Mesodermal cell (in vitro differentiated cells): Measurements from ENCODE around the gene GSE1.
A peak's percentile ranks its signal among the peaks of the same experiment; 100 is the strongest.

Source experiments
- H3K27ac ChIP-seq: 2 replicates; pipeline ENCODE4 v1.7.0; 2013; ENCODE audit warnings: mild to moderate bottlenecking, low read depth, low read length, moderate library complexity; ENCODE audit not compliant: severe bottlenecking
- H3K36me3 ChIP-seq: 2 replicates; pipeline ENCODE4 v1.7.1; 2013; ENCODE audit warnings: mild to moderate bottlenecking, low read length, moderate library complexity; ENCODE audit not compliant: control insufficient read depth, insufficient read depth
- H3K4me1 ChIP-seq: one replicate; pipeline ENCODE4 v1.7.1; 2013; ENCODE audit warnings: mild to moderate bottlenecking, low read length; ENCODE audit not compliant: insufficient read depth, control insufficient read depth, poor library complexity, severe bottlenecking
- H3K4me3 ChIP-seq: 2 replicates; pipeline ENCODE4 v1.7.0; 2013; ENCODE audit warnings: low read length, control low read depth, mild to moderate bottlenecking; ENCODE audit not compliant: insufficient read depth, poor library complexity, severe bottlenecking; ENCODE audit errors: extremely low read depth
- H3K9me3 ChIP-seq: 2 replicates; pipeline ENCODE4 v1.7.1; 2013; ENCODE audit warnings: mild to moderate bottlenecking, low read length, moderate library complexity; ENCODE audit not compliant: control insufficient read depth
- WGBS, 2 experiments: methylation state at CpG; one replicate each; pipeline ENCODE4 v1.1.5; 2013; ENCODE audit warnings: missing lambda C conversion rate in 2 of 2; ENCODE audit not compliant: insufficient coverage in 2 of 2; 5-methylcytosine and 5-hydroxymethylcytosine counted together

Gene GSE1

DNA sequence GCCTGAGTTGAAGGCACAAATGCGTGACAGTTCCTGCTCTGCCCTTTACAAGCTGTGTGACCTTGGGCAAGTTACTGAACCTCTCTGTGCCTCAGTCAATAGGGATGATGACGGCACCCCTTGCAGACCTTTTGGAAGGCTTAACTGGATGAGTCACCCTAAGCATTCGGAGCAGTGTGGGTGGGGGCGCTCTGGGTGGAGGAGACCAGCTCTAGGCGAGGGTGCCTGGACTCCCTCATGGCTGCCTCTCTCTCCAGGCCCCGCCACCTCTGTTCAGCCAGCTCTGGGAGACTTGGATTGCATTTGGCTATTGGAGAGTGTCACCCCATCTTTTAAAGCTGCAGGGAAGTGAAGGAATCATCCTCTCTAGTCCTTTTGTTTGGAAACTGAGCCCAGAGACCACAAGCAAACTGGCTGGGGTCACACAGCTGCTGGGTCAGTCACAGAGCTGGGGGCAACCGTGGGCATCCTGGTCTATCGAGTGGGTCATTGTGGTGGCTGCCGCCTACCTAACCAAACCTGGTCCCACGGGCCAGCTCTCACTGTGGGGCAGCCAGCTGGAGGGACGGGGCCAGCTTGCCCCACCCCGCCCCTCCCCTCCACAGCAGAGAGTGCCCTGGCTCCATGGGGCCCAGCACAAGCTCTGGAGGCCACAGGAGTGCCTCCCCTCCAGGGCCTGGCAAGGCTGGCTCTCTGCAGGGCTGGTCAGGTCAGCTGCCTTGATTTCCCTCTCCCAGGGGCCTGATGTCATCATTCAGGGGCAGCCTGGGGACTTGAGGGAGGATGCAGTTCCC is 20.2 kb upstream of the GSE1 start:
- WGBS, 2 experiments = 82 to 86% methylated on average over 9 to 11 of the region's 12 CpGs
- Histone ChIP-seq H3K4me3 (no peak overlapping the region), H3K36me3 (no peaks in the 10 kb centered on the region), H3K9me3 (no peaks in the 10 kb centered on the region), H3K27ac (no peak overlapping the region), H3K4me1 (peaks cover 14% of the 10 kb centered on the region)

DNA sequence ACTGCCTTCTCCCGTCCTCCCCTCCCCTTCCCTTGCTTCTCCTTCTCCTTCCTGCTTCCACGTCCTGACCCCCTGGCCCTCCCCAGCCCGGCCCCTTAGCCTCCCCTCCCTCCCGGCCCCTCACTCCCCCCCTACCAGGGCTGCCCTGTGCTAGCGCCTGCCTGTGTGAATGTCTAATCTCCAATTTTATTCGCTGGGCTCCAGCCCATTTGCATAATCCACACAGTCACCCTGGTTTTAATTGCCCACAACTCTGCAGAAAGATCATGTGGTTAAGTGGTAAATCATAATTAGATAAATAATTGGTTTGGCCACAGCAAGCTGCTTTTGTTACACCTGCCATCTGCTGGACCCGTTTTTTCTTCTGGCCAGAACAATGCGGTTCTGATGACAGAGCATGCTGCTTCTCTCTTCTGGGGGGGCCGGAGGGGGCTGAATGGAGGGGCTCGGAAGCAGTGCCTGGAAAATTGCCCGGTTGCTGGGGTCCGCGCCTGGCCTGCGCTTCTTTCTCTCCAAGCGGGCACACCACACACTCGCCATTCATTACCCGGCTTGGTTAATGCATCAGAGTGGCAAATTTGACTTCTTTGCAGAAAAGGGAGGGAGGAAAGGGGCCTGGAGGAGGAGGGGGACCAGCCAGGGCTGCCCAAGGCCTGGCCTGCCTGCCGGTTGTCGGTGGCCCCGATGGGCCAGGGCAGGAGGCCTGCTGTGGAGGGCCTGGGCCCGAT is 19.5 kb upstream of the GSE1 start:
- 34 to 66% methylated on average over 6 to 9 of the region's 21 CpGs for WGBS, 2 experiments
- peaks cover 10% of the 10 kb centered on the region for H3K4me1 ChIP-seq
- peak overlapping the region; percentile 10 for H3K27ac ChIP-seq
- no peaks in the 10 kb centered on the region for H3K9me3 ChIP-seq
- H3K4me3 ChIP-seq = no peak overlapping the region
- H3K36me3 ChIP-seq = no peaks in the 10 kb centered on the region

DNA sequence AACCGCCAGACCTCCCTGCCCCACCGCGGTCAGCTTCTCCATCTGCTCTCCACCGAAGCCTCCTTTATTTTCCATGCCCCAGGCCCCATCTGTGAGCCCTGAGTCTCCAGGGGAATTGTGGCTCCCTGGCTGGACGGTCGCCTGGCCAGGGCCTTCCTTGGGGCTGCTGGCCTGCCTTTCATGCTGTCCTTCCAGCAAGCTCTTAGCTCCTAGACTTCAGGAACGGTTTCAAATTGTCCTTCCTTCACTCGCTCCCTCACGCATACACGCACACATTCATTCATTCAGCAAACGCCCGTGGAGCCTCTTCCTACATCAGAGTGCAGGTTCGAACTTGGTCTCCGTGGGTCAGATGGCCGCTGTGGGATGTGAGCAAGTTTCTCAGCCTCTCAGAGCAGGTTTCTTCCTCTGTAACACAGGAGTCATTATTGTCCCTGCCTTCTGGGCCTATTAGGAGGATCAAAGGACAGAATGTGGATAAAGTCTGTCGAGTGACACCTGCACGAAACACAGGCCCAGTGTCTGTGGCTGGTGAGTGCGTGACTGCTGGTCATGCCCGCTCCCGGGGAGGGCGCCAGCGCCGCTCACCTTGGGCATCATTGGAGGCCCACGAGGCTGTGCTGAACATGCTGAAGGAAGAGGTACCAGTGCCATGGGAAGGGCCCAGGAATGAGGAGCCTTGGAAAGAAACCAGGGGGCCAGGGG is 18.7 kb upstream of the GSE1 start:
- peaks cover 10% of the 10 kb centered on the region for H3K4me1 ChIP-seq
- H3K9me3 ChIP-seq = no peaks in the 10 kb centered on the region
- no peaks in the 10 kb centered on the region for H3K36me3 ChIP-seq
- WGBS, 2 experiments = 82 to 87% methylated on average over 23 to 24 of the region's 24 CpGs
- H3K27ac ChIP-seq = no peak overlapping the region
- H3K4me3 ChIP-seq = no peak overlapping the region

DNA sequence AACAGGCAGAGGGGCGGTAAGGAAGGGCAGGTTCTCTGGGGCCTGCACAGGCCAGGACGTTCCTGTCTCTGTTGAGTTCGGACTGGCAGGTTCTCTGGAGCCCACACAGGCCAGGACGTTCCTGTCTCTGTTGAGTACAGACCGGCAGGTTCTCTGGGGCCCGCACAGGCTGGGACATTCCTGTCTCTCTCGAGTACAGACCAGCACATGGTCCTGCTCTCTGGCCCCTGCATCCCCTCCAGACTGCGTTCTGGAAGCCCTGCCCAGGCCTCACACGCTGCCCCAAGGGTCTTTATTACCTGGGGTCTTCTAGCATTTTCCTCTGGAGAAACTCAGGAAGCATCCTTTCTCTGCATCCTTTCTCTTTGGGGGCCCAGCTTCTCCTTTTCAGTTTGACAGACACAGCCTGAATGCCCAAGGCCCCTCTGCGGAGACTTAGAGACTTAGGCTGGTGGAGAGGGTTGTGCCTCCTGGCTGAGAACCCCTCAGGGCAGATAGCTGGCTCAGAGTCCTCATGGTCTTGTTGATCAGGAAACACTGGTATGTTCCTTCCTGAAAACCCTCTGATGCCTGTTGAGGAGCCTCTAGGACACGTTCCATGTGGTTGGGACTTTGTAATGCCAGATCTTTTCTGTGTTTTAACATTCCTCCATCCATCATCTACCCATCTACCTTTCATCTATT is 18.0 kb upstream of the GSE1 start:
- Histone ChIP-seq H3K9me3 (no peaks in the 10 kb centered on the region), H3K36me3 (no peaks in the 10 kb centered on the region), H3K4me1 (peaks cover 12% of the 10 kb centered on the region), H3K4me3 (no peak overlapping the region), H3K27ac (no peak overlapping the region)
- WGBS, 2 experiments = 90 to 96% methylated on average over 9 to 11 of the region's 11 CpGs

DNA sequence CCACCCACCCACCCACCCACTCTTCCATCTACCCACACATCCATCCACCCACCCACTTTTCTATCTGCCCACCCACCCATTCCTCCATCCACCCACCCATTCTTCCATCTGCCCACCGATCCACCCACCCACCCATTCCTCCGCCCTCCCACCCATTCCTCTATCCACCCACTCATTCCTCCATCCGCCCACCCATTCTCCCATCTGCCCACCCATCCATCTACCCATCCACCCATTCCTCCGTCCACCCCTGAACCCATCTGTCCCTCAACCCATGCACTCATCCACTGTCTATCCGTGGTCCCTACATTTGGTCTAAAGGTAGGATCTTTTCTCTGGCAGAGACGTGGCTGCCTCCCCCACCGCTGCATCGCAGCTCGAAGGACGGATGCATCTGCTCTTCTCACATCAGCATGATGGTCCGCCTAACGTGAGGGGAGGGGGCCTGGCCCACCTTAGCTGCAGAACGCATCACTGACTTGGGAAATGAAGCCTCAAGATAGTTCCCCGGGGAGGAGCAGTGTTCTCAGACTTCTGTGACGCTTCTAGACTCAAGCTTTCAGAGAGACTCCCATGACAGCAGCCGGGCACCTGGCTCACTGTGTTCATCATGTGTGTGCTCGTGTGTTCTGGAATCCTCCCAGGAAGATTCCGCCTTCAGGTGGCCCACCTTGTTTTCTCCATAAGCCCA is 17.2 kb upstream of the GSE1 start:
- H3K27ac ChIP-seq = no peak overlapping the region
- no peaks in the 10 kb centered on the region for H3K36me3 ChIP-seq
- peaks cover 20% of the 10 kb centered on the region for H3K4me1 ChIP-seq
- 94% methylated on average over 13 to 17 of the region's 18 CpGs for WGBS, 2 experiments
- no peak overlapping the region for H3K4me3 ChIP-seq
- no peaks in the 10 kb centered on the region for H3K9me3 ChIP-seq

DNA sequence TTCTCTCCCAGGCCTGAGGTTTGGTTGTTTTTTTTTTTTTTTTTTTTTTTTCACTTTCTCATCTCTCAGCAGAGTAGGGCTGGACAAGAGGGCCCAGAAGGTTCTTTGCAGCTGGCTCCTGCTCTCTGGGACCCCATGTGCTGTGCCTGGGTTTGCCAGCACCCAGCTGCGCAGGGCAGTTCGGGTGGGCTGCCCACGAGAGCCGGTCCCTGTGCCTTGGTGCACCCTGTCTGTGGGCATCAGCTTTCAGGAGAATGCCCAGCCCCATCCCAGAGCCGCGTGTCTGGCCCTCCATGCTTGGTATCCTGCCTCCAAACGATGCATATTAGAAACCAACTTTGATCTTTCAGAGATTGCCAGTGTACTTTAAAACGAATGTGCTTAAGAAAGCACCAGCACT is 15.0 kb upstream of the GSE1 start:
- peaks cover 37% of the 10 kb centered on the region for H3K4me1 ChIP-seq
- no peak overlapping the region for H3K4me3 ChIP-seq
- H3K36me3 ChIP-seq = no peaks in the 10 kb centered on the region
- no peaks in the 10 kb centered on the region for H3K9me3 ChIP-seq
- no peak overlapping the region for H3K27ac ChIP-seq
- WGBS, 2 experiments = 88 to 95% methylated on average over 8 of the region's 8 CpGs

DNA sequence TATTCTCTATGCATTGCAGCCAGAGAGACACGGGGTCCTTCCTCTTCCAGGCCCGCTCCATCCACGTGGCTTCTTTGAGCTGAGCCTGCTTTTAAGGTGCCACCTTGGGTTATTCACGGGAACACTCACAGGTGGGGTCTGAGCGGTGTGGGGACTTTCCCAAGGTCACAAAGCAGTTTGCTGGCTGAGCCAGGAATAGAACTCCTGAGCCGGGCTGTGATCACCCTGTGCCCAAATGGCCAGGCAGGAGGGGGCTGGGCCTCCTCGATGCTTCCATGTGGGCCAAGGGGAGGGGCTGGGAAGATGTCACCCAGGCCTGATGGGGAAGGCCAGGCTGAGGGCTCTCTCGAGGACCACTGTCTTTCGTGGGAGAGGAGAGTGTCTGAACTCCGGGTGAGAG is 13.0 kb upstream of the GSE1 start:
- Histone ChIP-seq H3K4me3 (no peak overlapping the region), H3K27ac (no peak overlapping the region), H3K9me3 (no peaks in the 10 kb centered on the region), H3K36me3 (no peaks in the 10 kb centered on the region), H3K4me1 (peaks cover 33% of the 10 kb centered on the region)
- 63% methylated on average over 7 to 9 of the region's 10 CpGs for WGBS, 2 experiments

DNA sequence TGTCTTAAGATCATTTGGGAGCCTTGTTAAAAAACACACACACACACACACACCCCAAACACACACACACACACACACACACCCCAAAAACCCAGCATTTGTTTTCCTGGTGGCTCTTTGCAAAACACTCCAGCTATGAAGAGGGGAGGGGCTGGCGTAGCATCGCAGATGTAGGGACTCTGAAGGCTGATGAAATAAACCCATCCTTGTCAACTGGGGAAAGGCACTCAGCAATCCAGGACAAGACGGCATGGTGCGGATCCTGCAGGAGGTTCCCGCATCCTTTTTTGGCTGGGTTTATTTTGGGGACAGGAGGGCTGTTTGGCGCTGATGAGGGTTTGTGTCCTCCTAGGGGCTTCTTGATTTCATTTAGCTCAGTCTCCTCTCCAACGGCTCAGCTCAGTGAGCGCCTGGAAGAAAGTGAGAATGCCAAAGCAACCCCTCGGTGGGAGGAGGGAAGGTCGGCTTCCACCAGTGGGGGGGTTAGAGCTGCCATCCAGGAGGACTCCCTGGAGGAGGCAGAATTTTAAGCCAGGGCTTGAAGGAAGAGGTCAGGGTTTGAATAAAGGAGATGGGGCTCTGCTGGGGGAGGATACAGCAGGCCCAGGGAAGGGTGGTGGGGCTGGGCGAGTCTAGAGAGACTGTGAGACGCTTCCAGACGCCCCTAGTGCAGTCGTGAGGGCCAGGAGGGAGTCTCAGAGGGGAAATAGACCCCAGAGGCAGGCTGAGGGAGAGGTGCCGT is 12.4 kb upstream of the GSE1 start:
- no peaks in the 10 kb centered on the region for H3K36me3 ChIP-seq
- H3K4me1 ChIP-seq = peaks cover 40% of the 10 kb centered on the region
- 49 to 53% methylated on average over 10 of the region's 15 CpGs for WGBS, 2 experiments
- H3K4me3 ChIP-seq = no peak overlapping the region
- no peaks in the 10 kb centered on the region for H3K9me3 ChIP-seq
- no peak overlapping the region for H3K27ac ChIP-seq

DNA sequence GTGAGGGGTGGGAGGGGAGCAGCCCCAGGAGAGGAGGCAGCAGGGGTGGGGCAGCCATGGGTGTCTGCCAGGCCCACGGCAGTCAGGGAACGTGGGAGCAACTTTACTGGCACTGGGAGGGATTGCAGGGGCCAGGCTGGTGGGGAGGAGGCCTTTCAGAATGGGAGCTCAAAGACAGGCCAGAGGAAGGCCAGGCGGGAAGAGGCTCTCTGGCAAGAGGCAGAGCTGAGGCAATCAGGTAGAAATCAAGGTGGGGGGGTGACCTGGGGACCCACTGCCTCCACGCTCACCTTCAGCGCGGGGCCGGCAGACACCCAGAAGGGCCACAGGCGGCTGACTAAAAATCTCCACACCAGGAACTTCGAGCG is 11.9 kb upstream of the GSE1 start:
- H3K4me3 ChIP-seq = no peak overlapping the region
- no peak overlapping the region for H3K27ac ChIP-seq
- WGBS, 2 experiments = 66 to 67% methylated on average over 3 of the region's 10 CpGs
- H3K36me3 ChIP-seq = no peaks in the 10 kb centered on the region
- no peaks in the 10 kb centered on the region for H3K9me3 ChIP-seq
- H3K4me1 ChIP-seq = peaks cover 45% of the 10 kb centered on the region
